NCI-H2107 treated with DMSO at 0.1 percent for 48 hours (cell line): Measurements from ENCODE around the gene BTF3L4.
"Not testable (repeated sequence)": the region's sequence is repeated elsewhere in the genome, so short reads cannot be mapped to it uniquely, and the experiment has no call there.

Experiments
- DNase-seq: peaks from one replicate; lab custom pipeline; 2025; ENCODE audit not compliant: unreplicated experiment; lab: John Stamatoyannopoulos, UW

Gene BTF3L4

DNA sequence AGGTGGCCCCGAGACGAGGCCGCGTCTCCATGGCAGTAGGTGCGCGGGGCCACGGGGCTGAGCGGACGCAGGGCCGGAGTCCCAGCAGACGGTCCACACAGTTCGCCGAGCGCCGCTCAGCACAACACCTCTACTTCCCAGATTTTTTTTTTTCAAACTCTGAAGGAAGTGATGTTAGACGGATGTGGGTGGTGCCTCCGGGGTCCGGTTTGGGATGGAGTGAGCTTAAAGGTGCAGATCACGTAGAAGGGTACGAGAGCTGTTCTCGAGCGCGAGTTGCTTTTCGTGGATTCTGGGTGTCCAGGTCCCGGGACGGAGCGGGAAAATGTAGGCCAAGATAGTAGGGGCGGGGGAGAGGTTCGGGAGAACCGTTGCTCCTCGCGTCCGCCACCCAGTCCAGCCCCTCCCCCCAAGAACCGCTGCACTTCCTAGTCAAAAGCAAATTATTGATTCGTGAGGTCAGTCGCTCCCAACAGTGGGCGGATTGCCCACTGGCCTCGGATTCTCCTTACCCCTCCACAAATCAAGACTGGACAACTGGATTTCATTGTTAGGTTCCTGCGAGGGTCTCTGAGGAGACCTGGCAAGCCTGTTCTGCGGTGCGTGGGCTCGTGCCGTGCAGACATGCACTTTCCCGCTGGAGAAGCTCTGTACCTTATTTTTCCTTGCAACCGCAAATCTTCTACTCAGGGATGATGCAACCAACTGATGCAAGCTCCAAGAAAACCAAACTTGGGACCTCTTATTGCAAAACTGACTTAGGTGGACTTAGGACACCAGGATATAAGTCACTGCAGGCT is 829 bp upstream of the BTF3L4 start, which contains the start of gene TXNDC12:
TXNDC12 (minus strand) TSS at position 126 of the 800 bp plus-strand sequence; CDS start at position 31, 95 bp downstream.
- peak; percentile 91 for DNase-seq

DNA sequence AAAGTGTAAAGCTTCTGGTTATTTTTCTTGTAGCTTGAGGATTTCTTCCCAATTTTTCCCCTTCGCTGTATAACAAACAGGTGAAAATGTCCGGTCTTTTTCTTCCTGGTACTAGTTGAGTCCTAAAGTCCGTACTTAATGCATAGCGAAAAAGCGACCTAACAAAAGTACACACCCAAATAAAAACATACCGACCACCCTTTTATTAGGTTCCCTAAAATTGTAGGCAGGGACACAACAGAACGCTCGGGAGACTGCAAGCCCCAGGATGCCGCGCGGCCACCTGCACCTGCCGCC is 281 bp upstream of the BTF3L4 start:
- no peak for DNase-seq

DNA sequence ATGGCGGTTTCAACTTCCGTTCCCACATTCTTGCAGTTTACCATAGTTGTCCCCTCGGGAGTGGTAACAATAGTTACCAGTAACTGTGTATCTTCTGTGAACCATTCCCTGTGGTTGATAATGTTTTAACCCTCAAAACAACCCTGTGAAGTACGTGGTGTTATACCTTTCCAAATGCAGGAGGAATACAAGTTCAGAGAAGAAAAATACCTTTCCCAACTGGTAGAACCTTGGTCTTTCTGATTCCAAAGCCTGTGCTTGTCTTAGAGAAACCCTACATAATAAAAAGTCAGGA is 789 bp downstream of the BTF3L4 start:
- peak; percentile 35 for DNase-seq

DNA sequence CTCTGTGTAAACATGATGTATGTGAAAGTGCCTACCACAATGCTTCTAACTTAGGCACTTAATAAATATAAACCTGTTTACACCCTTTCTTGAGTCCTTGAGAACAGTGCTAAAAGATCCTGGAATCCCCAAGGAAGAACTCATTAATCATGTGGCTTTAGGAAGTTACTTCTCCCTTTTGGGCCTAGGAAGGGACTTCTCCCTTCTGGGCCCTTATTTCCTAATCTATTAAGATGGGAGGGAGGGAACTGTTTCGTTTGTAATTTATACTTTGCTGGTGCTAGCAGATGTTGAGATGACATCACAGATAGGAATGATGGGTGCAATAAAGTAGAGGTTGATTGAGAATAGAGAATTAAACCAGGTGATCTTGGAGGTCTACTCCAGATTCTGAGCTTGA is 1.2 kb downstream of the BTF3L4 start:
- no peak for DNase-seq

DNA sequence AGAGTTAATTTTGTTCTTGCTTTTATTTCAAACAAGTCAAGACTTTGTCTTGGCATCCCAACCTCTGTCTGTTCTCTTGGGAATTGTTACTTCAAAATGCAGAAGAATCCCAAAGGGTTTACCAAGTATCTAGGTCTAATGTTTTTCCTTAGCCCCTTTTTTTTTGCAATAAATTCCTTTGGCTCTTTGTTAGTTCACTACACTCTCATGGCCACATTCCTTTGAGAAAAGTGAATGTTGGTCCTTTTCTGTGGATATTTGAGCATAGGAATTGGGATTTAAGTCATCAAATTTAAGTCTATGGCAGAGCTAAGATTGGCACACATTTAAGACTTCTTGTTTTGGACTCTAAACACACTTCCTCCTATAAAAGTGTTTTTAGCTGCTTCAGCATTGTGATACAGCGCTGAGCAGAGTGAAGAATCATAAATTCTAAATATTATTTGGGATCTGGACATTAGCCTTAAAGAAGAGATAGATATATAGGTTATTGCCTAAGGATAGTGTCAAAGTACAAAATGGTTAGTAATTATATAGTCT is 1.9 kb downstream of the BTF3L4 start:
- DNase-seq = no peak

DNA sequence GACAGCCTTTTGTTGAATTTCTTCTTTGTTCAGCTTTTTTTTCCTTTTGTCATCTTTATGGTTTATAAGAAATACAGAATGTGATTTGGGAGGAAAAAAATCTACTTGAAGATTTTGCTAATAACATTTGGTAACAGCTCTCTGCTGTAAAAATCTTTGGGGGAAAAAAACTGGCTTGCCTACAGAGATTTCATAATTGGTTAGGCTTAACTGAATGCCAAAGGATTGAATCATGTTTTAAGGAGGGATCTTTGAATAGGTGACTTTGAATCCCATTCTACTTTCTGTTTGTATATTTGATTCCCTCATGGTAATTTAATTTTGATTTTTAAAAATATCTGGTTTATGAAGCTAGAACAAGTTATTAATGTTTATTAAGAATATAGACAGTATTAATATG is 3.2 kb downstream of the BTF3L4 start:
- no peak for DNase-seq

DNA sequence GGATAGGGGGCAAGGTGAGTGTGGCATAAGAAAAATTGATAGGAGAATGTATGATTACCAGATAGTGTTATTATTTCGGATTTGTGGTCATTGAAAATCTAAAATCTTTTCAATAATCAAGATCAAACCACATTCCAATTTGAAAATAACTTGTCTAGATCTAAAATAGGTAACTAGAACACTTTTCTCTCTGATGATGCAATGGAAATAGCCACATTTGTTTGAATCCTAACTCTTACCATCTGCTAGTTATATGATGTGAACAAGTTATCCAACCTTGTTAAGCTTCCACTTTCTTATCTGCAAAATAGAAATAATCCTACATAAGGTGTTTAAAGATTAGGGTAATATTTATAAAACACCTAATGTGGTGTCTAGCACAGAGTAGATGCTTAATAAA is 3.8 kb downstream of the BTF3L4 start:
- no peak for DNase-seq

DNA sequence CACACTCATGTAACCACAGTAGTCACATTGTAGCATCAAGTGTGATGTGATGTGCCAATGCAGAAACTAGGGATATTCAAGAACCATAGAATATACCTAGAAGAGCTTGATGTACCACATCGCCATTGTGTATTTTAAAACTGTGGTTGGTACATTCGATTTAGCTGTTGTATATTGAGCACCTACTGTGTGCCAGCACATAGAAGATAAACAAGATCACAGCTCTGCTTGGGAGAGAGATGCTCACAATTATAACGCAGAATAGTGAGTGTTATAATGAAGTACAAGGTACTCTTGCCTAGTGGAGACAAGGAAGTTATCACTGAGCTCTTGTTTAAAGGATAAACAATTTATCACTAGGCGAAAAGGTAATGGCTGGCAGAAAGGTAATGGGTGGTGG is 4.7 kb downstream of the BTF3L4 start:
- no peak for DNase-seq

DNA sequence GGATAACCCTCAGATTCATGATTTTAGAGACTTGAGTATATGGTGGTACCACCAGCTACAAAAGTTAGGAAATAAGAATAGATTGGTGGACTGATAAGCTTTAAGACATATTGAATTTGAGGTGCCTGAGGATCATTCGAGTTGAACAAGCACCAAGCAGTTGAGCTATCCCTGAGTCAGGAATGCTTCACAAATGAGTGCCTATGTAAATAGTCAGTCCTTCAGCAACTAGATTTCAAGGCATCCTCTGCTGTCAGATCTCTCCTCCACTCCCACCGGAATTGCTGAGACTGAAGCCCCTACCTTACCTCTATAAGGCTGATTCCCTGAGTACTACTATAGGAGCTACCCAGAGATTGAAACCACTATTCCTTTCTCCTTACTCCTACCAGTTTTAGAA is 7.1 kb downstream of the BTF3L4 start:
- no peak for DNase-seq

DNA sequence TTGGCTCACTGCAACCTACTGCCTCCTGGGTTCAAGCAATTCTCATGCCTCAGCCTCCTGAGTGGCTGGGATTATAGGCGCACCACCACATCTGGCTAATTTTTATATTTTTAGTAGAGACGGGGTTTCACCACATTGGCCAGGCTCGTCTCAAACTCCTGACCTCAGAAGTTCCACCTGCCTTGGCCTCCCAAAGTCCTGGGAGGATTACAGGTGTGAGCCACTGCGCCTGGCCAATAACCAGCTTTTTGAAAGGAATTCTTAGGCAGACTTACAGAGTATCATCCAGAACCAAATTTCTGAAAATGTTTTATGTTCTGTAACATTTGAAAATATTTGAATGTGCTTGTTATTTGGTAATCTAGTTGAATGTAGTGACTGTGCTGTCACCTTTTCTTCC is 14.6 kb downstream of the BTF3L4 start:
- no peak for DNase-seq

DNA sequence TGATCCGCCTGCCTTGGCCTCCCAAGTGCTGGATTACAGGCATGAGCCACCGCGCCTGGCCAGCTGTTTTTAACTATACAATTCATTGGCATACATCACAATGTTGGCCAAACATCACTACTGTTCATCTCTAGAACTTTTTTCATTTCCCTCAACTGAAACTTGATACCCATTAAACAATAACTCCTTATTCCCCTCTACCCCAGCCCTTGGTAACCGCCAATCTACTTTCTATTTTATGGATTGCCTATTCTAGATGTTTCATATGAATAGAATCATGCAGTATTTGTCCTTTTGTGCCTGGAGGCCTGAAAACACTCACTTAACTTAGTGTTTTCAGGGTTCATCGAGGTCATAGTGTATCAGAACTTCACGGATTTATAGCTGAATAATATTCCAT is 16.2 kb downstream of the BTF3L4 start:
- DNase-seq = no peak

DNA sequence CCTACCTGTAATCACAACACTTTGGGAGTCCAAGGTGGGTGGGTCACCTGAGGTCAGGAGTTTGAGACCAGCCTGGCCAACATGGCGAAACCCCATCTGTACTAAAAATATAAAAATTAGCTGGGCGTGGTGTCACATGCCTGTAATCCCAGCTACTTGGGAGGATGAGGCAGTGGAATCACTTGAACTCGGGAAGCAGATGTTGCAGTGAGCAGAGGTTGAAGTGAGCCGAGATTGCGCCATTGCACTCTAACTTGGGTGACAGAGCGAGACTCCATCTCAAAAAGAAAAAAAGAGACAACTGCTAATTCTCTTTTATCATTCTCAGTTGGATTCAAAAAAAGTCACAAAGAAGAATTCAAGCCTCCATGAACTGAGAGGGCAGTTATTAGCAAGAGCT is 21.2 kb downstream of the BTF3L4 start:
- DNase-seq = not testable (repeated sequence)

DNA sequence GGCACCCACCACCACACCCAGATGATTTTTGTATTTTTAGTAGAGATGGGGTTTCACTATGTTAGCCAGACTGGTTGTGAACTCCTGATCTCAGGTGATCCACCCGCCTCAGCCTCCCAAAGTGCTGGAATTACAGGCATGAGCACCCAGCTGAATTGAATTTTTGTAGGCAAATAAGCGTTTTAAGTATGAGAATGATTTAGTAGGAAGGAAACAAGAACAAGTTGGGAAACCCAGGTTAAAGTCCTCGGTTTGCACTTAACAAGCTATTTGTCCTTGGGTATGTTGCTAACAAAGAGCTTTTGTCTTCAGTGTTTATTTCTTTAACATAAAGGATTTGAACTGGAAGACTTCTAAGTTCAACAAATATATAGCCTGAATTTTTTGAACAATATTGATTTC is 23.9 kb downstream of the BTF3L4 start:
- no peak for DNase-seq

DNA sequence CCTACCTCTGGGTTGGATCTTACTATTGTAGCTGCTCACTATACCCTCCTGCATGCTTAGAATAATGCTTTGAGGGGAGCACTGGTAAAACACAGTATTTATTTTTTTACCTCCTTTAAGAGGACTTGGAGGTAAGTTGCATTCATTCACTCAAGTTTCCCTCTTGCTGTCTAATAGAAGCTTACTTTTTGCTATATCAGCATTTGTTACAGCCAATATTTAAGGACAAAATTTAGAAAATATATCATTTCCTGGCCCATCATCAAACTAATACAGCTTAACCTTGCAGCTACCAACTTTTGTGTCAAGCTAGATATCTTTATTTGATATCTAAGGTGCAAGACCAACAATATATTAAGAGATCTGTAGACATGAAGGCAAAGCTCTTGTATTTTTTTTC is 31.8 kb downstream of the BTF3L4 start:
- not testable (repeated sequence) for DNase-seq

DNA sequence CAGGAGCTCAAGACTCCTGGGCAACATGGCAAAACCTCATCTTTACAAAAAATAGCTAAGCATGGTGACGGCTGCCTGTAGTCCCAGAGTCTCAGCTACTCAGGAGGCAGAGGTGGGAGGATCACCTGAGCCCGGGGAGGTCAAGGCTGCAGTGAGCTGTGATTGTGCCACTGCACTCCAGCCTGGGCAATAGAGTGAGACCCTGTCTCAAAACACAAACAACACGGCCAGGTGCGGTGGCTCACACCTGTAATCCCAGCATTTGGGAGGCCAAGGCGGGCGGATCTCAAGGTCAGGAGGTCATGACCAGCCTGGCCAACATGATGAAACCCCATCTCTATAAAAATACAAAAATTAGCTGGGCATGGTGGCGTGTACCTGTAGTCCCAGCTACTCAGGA is 38.2 kb downstream of the BTF3L4 start:
- DNase-seq = not testable (repeated sequence)

DNA sequence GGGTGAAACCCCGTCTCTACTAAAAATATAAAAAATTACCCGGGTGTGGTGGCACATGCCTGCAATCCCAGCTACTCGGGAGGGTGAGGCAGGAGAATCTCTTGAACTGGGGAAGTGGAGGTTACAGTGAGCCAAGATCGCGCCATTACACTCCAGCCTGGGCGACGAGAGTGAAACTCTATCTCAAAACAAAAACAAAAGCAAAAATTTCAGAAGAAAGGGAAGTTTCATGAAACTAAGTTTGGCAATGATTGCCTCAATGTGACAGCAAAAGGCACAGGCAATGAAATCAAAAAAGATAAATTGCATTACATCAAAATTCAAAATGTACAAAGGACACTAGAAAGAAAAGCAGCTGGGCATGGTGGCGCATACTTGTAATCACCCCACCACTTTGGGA is 40.1 kb downstream of the BTF3L4 start:
- DNase-seq = no peak

DNA sequence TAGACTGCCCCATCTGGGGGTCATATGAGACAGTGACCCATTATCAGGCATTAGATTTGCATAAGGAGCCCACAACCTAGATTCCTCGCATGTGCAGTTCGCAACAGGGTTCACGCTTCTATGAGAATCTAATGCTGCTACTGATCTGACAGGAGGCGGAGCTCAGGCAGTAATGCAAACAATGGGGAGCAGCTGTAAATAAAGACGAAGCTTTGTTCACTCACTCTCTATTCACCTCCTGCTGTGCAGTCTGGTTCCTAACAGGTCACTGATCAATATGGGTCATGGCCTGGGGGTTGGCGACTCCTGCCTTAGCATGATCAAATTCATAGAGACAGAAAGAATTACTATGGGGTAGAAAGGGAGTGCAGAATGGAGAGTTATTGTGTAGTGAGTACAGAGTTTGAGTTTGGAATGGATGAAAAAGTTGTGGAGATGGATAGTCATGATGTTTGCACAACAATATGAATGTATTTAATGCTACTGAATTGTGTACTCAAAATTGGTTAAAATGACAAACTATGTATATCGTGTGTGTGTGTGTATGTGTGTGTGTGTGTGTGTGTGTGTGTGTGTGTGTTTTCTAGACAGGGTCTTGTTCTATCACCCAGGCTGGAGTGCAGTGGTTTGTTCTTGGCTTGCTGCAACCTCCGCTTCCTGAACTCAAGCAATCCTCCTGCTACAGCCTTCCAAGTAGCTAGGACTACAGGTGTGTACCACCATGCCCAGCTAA is 42.2 kb downstream of the BTF3L4 start:
- DNase-seq = peak; percentile 49

DNA sequence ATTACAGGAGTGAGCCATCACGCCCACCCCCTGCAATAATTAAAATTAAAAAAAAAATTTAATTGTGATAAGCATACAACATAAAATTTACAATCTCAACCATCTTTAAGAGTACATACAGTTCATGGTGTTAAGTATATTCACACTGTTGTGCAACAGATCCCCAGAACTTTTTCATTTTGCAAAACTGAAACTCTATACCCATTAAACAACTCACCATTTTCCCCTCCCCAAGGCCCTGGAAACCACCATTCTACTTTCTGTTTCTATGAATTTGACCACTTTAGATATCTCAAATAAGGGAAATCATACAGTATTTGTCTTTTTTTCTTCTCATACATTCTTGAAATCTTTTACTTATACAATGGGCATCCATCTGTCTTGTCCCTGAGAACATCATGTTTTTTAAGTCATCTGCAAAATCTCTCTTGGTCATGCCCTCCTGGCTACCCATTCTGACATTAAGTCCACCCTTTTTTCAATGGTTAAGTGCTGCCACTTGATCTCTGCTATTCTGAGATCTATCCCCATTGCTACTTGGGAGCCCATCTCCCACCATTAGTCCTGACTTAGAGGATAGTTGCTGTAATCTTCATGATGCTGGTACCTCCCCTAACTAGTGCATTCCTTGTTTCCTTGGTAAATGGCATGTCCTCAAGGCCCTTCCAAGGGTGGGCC is 46.4 kb downstream of the BTF3L4 start:
- no peak for DNase-seq

DNA sequence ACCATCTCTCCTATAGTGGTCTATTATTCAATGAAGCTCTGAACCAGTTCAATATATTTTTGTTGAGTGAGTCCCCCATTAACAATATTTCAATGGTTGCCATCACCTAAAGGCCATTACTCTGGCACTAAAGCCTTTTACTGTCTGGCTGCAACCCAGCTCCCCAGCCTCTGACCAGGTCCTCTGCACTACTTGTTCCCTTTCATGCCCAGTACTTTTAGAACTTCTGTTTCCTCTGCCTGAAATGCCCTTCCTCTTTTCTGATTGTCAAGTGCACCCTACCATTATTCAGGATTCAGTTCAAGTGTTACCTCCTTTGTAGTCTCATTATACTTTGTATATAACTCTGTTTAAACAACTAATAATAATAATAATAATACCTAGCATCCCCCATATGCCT is 55.4 kb downstream of the BTF3L4 start:
- no peak for DNase-seq

DNA sequence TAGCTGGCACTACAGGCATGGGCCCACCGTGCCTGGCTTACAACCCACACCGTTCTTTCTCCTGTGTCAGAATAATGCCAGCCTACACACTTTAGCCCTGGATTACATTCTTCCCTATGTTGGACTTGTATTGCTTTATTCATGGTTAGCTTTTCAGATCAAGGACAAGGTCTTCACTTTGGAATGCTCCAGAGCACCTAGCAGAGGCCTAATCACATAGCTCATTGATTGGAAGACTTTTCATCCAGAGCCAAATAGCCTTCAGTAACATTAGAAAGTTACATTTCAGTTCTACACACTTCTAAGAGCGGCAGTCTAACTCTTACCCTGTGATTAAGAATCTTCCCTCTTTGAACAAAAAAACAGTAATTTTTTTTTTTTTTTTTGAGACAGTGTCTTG is 56.4 kb downstream of the BTF3L4 start:
- no peak for DNase-seq

DNA sequence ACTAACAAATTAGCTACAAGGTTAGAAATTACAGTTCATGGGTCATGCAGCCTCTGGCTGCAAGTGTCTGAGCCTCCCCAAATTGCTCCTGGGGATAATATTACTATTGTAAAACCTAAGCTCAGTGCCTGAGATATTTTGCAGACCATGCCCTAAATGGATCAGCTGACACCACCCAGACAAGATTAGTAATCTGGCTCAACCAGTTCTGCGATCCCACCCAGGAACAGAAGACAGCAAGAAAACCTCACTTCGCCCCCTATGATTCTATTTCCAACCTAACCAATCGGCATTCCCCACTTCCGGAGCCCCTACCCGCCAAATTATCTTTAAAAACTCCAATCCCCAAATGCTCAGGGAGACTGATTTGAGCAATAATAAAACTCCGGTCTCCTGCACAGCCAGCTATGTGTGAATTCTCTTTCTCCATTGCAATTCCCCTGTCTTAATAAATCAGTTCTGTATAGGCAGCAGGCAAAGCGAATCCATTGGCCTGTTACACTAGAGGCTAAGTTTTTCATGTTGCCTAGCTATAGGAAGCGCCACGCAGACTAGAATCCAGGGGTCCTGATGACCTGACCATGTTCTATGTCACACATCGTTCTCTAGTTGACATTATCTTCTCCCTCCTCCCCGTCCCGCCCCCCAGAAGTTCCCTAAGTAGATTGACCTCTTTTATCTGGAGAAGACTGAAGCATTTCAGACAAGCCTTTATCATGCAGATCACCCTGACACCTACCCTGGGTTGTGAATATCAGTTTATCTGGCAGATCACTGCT is 63.4 kb downstream of the BTF3L4 start:
- no peak for DNase-seq
